Thymus (tissue), 11 donors: ENCODE data around the gene KRTAP10-5. TPM values are rescaled to one million over a fixed set of nuclear protein-coding genes. Genes with fewer than 3 reads are reported as not detected.
"Not testable (repeated sequence)": the region's sequence is repeated elsewhere in the genome, so short reads cannot be mapped to it uniquely, and the experiment has no call there.

Experiments used
- DNase-seq, 9 donors: peaks; one replicate each; pipeline ENCODE4 v3.0.0-alpha.2; 2013; ENCODE audit warnings: low spot score in 9 of 9, low read depth in 6 of 9, missing footprints in 1 of 9
- H3K27ac ChIP-seq, 2 donors: one replicate each; pipeline ENCODE4 v1.5.1; 2013; ENCODE audit warnings: control low read depth in 1 of 2, low read depth in 1 of 2, low read length in 1 of 2, mild to moderate bottlenecking in 1 of 2, moderate library complexity in 1 of 2
- H3K27me3 ChIP-seq, 2 donors: one replicate each; pipeline ENCODE4 v1.5.1; 2013; ENCODE audit warnings: low read length in 1 of 2; ENCODE audit not compliant: control insufficient read depth in 2 of 2, insufficient read depth in 1 of 2
- H3K36me3 ChIP-seq, 2 donors: one replicate each; pipeline ENCODE4 v1.5.1; 2013; ENCODE audit warnings: low read length in 1 of 2, mild to moderate bottlenecking in 1 of 2, moderate library complexity in 1 of 2; ENCODE audit not compliant: control insufficient read depth in 2 of 2, insufficient read depth in 2 of 2
- H3K4me1 ChIP-seq, 2 donors: one replicate each; pipeline ENCODE4 v1.5.1; 2013; ENCODE audit warnings: low read length in 2 of 2; ENCODE audit not compliant: control insufficient read depth in 2 of 2, insufficient read depth in 2 of 2
- H3K4me3 ChIP-seq, 2 donors: one replicate each; pipeline ENCODE4 v1.5.1; 2013; ENCODE audit warnings: low read length in 2 of 2, control low read depth in 1 of 2, mild to moderate bottlenecking in 1 of 2
- H3K9me3 ChIP-seq, 2 donors: one replicate each; pipeline ENCODE4 v1.5.1; 2013; ENCODE audit warnings: low read length in 1 of 2, mild to moderate bottlenecking in 1 of 2; ENCODE audit not compliant: control insufficient read depth in 2 of 2, insufficient read depth in 1 of 2
- WGBS: extraction: QIAGEN DNeasy Blood & Tissue Kit; methylation state at CpG from one replicate; pipeline ENCODE4 v1.1.7; 2013; 5-methylcytosine and 5-hydroxymethylcytosine counted together
- polyA plus RNA-seq: library from polyadenylated mRNA; stranded (reverse); fragments of 200-250 nt; gene quantifications from one replicate; pipeline ENCODE4 v1.2.3, GENCODE V29; 2013
- total RNA-seq: library from RNA; stranded (reverse); fragments of 120-200 nt; gene quantifications from one replicate; pipeline ENCODE4 v1.2.4, GENCODE V29; 2013
- donor health status: healthy.

Gene KRTAP10-5
- total and polyA plus RNA-seq, 2 donors: not detected

- H3K36me3 ChIP-seq: no peaks in the 10 kb centered on the region
- H3K4me1 ChIP-seq: no peaks in the 10 kb centered on the region
- WGBS: 93% methylated on average over 10 of the region's 10 CpGs
- H3K27ac ChIP-seq: no peak overlapping the region
- no peak for DNase-seq
- peaks cover 0 to 7% of the 10 kb centered on the region in 2 donors for H3K27me3 ChIP-seq
- peaks cover 4 to 33% of the 10 kb centered on the region in 2 donors for H3K9me3 ChIP-seq
- H3K4me3 ChIP-seq: no peak overlapping the region
Observed at GRCh38 chr21:44576025-44576420, 4.4 kb downstream of the KRTAP10-5 start.

- Histone ChIP-seq H3K9me3 (peaks cover 3 to 31% of the 10 kb centered on the region in 2 donors), H3K36me3 (no peaks in the 10 kb centered on the region), H3K4me3 (no peak overlapping the region), H3K4me1 (no peaks in the 10 kb centered on the region), H3K27ac (no peak overlapping the region), H3K27me3 (peaks cover 0 to 7% of the 10 kb centered on the region in 2 donors)
- no peak for DNase-seq
- 94% methylated on average over 20 of the region's 20 CpGs for WGBS
Observed at GRCh38 chr21:44575307-44576024, 4.9 kb downstream of the KRTAP10-5 start.

GRCh38 chr21:44574457-44575306, 5.7 kb downstream of the KRTAP10-5 start:
- Histone ChIP-seq H3K4me1 (no peaks in the 10 kb centered on the region), H3K9me3 (peaks cover 1 to 26% of the 10 kb centered on the region in 2 donors), H3K27ac (no peak overlapping the region), H3K27me3 (peaks cover 0 to 4% of the 10 kb centered on the region in 2 donors), H3K36me3 (no peaks in the 10 kb centered on the region), H3K4me3 (no peak overlapping the region)
- DNase-seq: no peak
- 53% methylated on average over 21 of the region's 21 CpGs for WGBS

- not testable (repeated sequence) for DNase-seq
Observed at GRCh38 chr21:44573630-44574456, 6.6 kb downstream of the KRTAP10-5 start, which contains the start of gene KRTAP10-4. TSS of gene KRTAP10-4 (plus strand) at chr21:44573729. CDS start at chr21:44573759, 30 bp downstream.

GRCh38 chr21:44572959-44573583, 7.3 kb downstream of the KRTAP10-5 start:
- no peaks in the 10 kb centered on the region for H3K36me3 ChIP-seq
- peaks cover 1 to 14% of the 10 kb centered on the region in 2 donors for H3K9me3 ChIP-seq
- 89% methylated on average over 15 of the region's 15 CpGs for WGBS
- no peaks in the 10 kb centered on the region for H3K4me1 ChIP-seq
- H3K27me3 ChIP-seq: peaks cover 0 to 4% of the 10 kb centered on the region in 2 donors
- no peak overlapping the region for H3K27ac ChIP-seq
- DNase-seq: no peak
- H3K4me3 ChIP-seq: no peak overlapping the region

More at GRCh38 chr21:44573630-44574456, 6.6 kb downstream of the KRTAP10-5 start, which contains the start of gene KRTAP10-4:
- H3K36me3 ChIP-seq, H3K4me3 ChIP-seq, H3K27ac ChIP-seq, H3K27me3 ChIP-seq, H3K4me1 ChIP-seq: not testable (repeated sequence)
- WGBS: 82% methylated on average over 22 of the region's 25 CpGs
- peaks cover 1 to 17% of the 10 kb centered on the region in 2 donors for H3K9me3 ChIP-seq

GRCh38 chr21:44571844-44572782, 8.3 kb downstream of the KRTAP10-5 start:
- 92% methylated on average over 40 of the region's 40 CpGs for WGBS
- Histone ChIP-seq H3K4me1 (no peaks in the 10 kb centered on the region), H3K9me3 (peaks cover 1 to 14% of the 10 kb centered on the region in 2 donors), H3K27me3 (peaks cover 0 to 4% of the 10 kb centered on the region in 2 donors), H3K36me3 (no peaks in the 10 kb centered on the region), H3K4me3 (no peak overlapping the region), H3K27ac (no peak overlapping the region)
- no peak for DNase-seq

- Histone ChIP-seq H3K4me1 (no peaks in the 10 kb centered on the region), H3K27ac (no peak overlapping the region), H3K36me3 (no peaks in the 10 kb centered on the region), H3K27me3 (peaks cover 0 to 4% of the 10 kb centered on the region in 2 donors), H3K4me3 (no peak overlapping the region), H3K9me3 (peaks cover 0 to 14% of the 10 kb centered on the region in 2 donors)
- DNase-seq: no peak
- WGBS: 85% methylated on average over 4 of the region's 4 CpGs
Observed at GRCh38 chr21:44571296-44571695, 9.1 kb downstream of the KRTAP10-5 start.
